ENCODE data around the gene KCNS1.

Gene KCNS1

GRCh38 chr20:45042978-45043377 is 57.9 kb downstream of the KCNS1 start:
- Mint-ChIP-seq H3K27ac (no peak overlapping the region), H3K36me3 (ENCODE audit: low read depth) (peaks cover 47% of the 10 kb centered on the region)

More at GRCh38 chr20:45042978-45043377, 57.9 kb downstream of the KCNS1 start:
- no peaks in the 10 kb centered on the region for H3K9me3 Mint-ChIP-seq
- no peak for DNase-seq (ENCODE audit: low spot score)
- H3K4me3 Mint-ChIP-seq, result no peak overlapping the region
- peaks cover 30% of the 10 kb centered on the region for H3K4me1 Mint-ChIP-seq (ENCODE audit: low read depth)
- no peaks in the 10 kb centered on the region for H3K27me3 Mint-ChIP-seq (ENCODE audit: low read depth)
